ENCODE measurements around the gene EPS8L3. TPM values are rescaled to one million over a fixed set of nuclear protein-coding genes. Genes with fewer than 3 reads are reported as not detected.

EPS8L3 gene
- polyA plus RNA-seq, 1 donor from 2014 or later = not detected

- Histone ChIP-seq H3K79me2 (replicated peaks; ENCODE audit: insufficient read depth, low read length) (no peaks in the 10 kb centered on the region), H4K20me1 (ENCODE audit: insufficient read depth) (no peaks in the 10 kb centered on the region), H3F3A (ENCODE audit: insufficient read depth, low read length, poor library complexity, severe bottlenecking) (no peaks in the 10 kb centered on the region), H2AFZ (ENCODE audit: low read depth, low read length) (no peak overlapping the region), H3K9me2 (ENCODE audit: insufficient read depth, low read length) (no peaks in the 10 kb centered on the region), H3K36me3 (ENCODE audit: insufficient read depth, low read length) (no peaks in the 10 kb centered on the region), H3K9me3 (ENCODE audit: low read length) (no peaks in the 10 kb centered on the region), H3K27ac (ENCODE audit: low read length) (no peak overlapping the region), H3K4me2 (ENCODE audit: low read length) (no peak overlapping the region), H3K4me3 (ENCODE audit: low read length) (no peak overlapping the region), H3K9ac (ENCODE audit: low read length) (no peak overlapping the region), H3K27me3 (ENCODE audit: insufficient read depth, low read depth, low read length) (no peaks in the 10 kb centered on the region)
- TF ChIP-seq POLR2AphosphoS5 (IDR thresholded peaks at IDR 0.05) (no peak), EZH2 (IDR thresholded peaks at IDR 0.05; ENCODE audit: borderline replicate concordance, insufficient read depth, low read length, poor library complexity, severe bottlenecking) (no peak), CTCF (IDR thresholded peaks at IDR 0.05; ENCODE audit: poor library complexity, severe bottlenecking) (no peak), MXI1 (conservative IDR thresholded peaks at IDR 0.05; ENCODE audit: poor library complexity, severe bottlenecking) (no peak), TAF1 (IDR thresholded peaks at IDR 0.05; ENCODE audit: low read depth) (no peak), EP300 (conservative IDR thresholded peaks at IDR 0.05; ENCODE audit: poor library complexity, severe bottlenecking) (no peak), SMC3 (conservative IDR thresholded peaks at IDR 0.05; ENCODE audit: poor library complexity) (no peak), RAD21 (conservative IDR thresholded peaks at IDR 0.05) (no peak)
- TF ChIP-seq, protein P1, sequence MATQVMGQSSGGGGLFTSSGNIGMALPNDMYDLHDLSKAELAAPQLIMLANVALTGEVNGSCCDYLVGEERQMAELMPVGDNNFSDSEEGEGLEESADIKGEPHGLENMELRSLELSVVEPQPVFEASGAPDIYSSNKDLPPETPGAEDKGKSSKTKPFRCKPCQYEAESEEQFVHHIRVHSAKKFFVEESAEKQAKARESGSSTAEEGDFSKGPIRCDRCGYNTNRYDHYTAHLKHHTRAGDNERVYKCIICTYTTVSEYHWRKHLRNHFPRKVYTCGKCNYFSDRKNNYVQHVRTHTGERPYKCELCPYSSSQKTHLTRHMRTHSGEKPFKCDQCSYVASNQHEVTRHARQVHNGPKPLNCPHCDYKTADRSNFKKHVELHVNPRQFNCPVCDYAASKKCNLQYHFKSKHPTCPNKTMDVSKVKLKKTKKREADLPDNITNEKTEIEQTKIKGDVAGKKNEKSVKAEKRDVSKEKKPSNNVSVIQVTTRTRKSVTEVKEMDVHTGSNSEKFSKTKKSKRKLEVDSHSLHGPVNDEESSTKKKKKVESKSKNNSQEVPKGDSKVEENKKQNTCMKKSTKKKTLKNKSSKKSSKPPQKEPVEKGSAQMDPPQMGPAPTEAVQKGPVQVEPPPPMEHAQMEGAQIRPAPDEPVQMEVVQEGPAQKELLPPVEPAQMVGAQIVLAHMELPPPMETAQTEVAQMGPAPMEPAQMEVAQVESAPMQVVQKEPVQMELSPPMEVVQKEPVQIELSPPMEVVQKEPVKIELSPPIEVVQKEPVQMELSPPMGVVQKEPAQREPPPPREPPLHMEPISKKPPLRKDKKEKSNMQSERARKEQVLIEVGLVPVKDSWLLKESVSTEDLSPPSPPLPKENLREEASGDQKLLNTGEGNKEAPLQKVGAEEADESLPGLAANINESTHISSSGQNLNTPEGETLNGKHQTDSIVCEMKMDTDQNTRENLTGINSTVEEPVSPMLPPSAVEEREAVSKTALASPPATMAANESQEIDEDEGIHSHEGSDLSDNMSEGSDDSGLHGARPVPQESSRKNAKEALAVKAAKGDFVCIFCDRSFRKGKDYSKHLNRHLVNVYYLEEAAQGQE (IDR thresholded peaks at IDR 0.05; ENCODE audit: borderline replicate concordance) = no peak
Measured at GRCh38 chr1:109719337-109719837, 44.3 kb downstream of the EPS8L3 start.

DNA sequence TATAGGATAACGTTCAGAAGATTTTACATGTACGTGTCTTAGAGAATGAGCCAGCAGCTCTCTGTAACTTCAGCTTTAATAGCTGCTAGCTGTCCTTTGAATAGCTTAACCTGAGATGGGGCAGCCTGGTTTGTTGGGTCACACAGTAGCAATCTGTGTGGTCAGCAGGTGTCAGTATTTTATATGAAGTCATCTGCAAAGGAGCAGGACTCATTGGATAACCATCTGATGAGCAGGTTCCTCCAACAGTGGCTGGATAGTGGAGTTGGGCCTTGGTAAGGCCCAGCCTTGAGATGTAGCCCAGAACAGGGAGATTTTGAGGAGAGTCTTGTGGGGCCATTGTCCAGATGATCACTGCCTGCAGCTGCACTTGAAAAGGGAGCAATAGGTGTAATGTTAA lies 45.2 kb downstream of the EPS8L3 start:
- H3K27ac ChIP-seq (ENCODE audit: low read length) = no peak overlapping the region
- H3K4me2 ChIP-seq (ENCODE audit: low read length) = no peak overlapping the region
- TF ChIP-seq, protein P1 (IDR thresholded peaks at IDR 0.05; ENCODE audit: borderline replicate concordance) = no peak
- TF ChIP-seq EZH2 (IDR thresholded peaks at IDR 0.05; ENCODE audit: borderline replicate concordance, insufficient read depth, low read length, poor library complexity, severe bottlenecking) = no peak
- TF ChIP-seq EP300 (conservative IDR thresholded peaks at IDR 0.05; ENCODE audit: poor library complexity, severe bottlenecking) = no peak
- no peak for TF ChIP-seq POLR2AphosphoS5 (IDR thresholded peaks at IDR 0.05)
- H3F3A ChIP-seq (ENCODE audit: insufficient read depth, low read length, poor library complexity, severe bottlenecking) = no peaks in the 10 kb centered on the region
- H3K9me3 ChIP-seq (ENCODE audit: low read length) = no peaks in the 10 kb centered on the region
- H3K9me2 ChIP-seq (ENCODE audit: insufficient read depth, low read length) = no peaks in the 10 kb centered on the region
- H3K36me3 ChIP-seq (ENCODE audit: insufficient read depth, low read length) = no peaks in the 10 kb centered on the region
- H3K27me3 ChIP-seq (ENCODE audit: insufficient read depth, low read depth, low read length) = no peaks in the 10 kb centered on the region
- H2AFZ ChIP-seq (ENCODE audit: low read depth, low read length) = no peak overlapping the region
- no peak overlapping the region for H3K4me3 ChIP-seq (ENCODE audit: low read length)
- no peaks in the 10 kb centered on the region for H3K79me2 ChIP-seq (replicated peaks; ENCODE audit: insufficient read depth, low read length)
- no peaks in the 10 kb centered on the region for H4K20me1 ChIP-seq (ENCODE audit: insufficient read depth)
- H3K9ac ChIP-seq (ENCODE audit: low read length) = no peak overlapping the region

Data from neural cell (in vitro differentiated cells).